Keratinocyte (primary cell): ENCODE measurements around the gene LTBP3.
A peak's percentile ranks its signal among the peaks of the same experiment; 100 is the strongest.

Experiments used
- CTCF ChIP-seq, 3 experiments: IDR thresholded peaks in 1 of 3; conservative IDR thresholded peaks in 1 of 3; optimal IDR thresholded peaks in 1 of 3; 2 replicates in 2 of 3; 3 replicates in 1 of 3; pipeline versions ENCODE3 to v1.5.1; 2011; ENCODE audit warnings: low read length in 3 of 3, mild to moderate bottlenecking in 3 of 3, moderate library complexity in 2 of 3, control low read depth in 1 of 3, inconsistent platforms in 1 of 3; ENCODE audit not compliant: insufficient read depth in 2 of 3; ENCODE audit errors: extremely low read depth in 1 of 3
- EZH2 ChIP-seq: IDR thresholded peaks from one replicate; pipeline ENCODE4 v1.6.1; 2012; ENCODE audit warnings: inconsistent platforms, mild to moderate bottlenecking, low read length, moderate library complexity

GRCh38 chr11:65591939-65592857 lies 34.0 kb upstream of the LTBP3 start:
- peak in 1 of 3 experiments; percentile 36 for TF ChIP-seq CTCF (optimal IDR thresholded peaks at IDR 0.05 in 1 of 3, IDR thresholded peaks at IDR 0.05 in 1 of 3, conservative IDR thresholded peaks at IDR 0.05 in 1 of 3; ENCODE audit: extremely low read depth in 1 of 3, insufficient read depth in 2 of 3, low read length in 3 of 3)
- TF ChIP-seq EZH2: no peak
